GM18867 (cell line): Measurements from ENCODE around the gene CFAP57.

Source experiments
- ATAC-seq: cut with Tn5 transposase; IDR thresholded peaks from one replicate; pipeline ENCODE4 v1.9.1; 2021; ENCODE audit warnings: mild to moderate bottlenecking, moderate library complexity; ENCODE audit not compliant: unreplicated experiment

The CFAP57 gene

GRCh38 chr1:43251024-43251423 is 78.9 kb downstream of the CFAP57 start:
- ATAC-seq, result no peak

- ATAC-seq, result no peak
These were observed 80.1 kb downstream of the CFAP57 start for GRCh38 chr1:43252225-43252624.

GRCh38 chr1:43253173-43253572 is 81.0 kb downstream of the CFAP57 start:
- no peak for ATAC-seq

- ATAC-seq, result no peak
These were observed 81.7 kb downstream of the CFAP57 start for GRCh38 chr1:43253876-43254275.

- no peak for ATAC-seq
These were observed 83.5 kb downstream of the CFAP57 start for GRCh38 chr1:43255438-43256210.

GRCh38 chr1:43256675-43257570 is 84.8 kb downstream of the CFAP57 start:
- ATAC-seq, result no peak

- ATAC-seq, result no peak
These were observed 86.2 kb downstream of the CFAP57 start for GRCh38 chr1:43258370-43258769.

- ATAC-seq, result no peak
These were observed 93.3 kb downstream of the CFAP57 start for GRCh38 chr1:43265431-43265830.

- ATAC-seq, result no peak
These were observed 94.8 kb downstream of the CFAP57 start for GRCh38 chr1:43266881-43267280.

GRCh38 chr1:43267291-43267805 is 95.2 kb downstream of the CFAP57 start:
- no peak for ATAC-seq

GRCh38 chr1:43267818-43268425 is 95.8 kb downstream of the CFAP57 start:
- ATAC-seq, result no peak

GRCh38 chr1:43269627-43270375 is 97.7 kb downstream of the CFAP57 start, which contains the start of gene TMEM125:
Gene TMEM125 (plus strand): TSS chr1:43269983. CDS start chr1:43272723, 2,740 bp downstream.
- no peak for ATAC-seq

GRCh38 chr1:43270421-43271095 is 98.4 kb downstream of the CFAP57 start:
- no peak for ATAC-seq

- no peak for ATAC-seq
These were observed 99.3 kb downstream of the CFAP57 start for GRCh38 chr1:43271186-43272118.

- ATAC-seq, result no peak
These were observed 100.0 kb downstream of the CFAP57 start for GRCh38 chr1:43272161-43272560.

GRCh38 chr1:43272576-43273571 is 100.7 kb downstream of the CFAP57 start:
- no peak for ATAC-seq

- no peak for ATAC-seq
These were observed 101.6 kb downstream of the CFAP57 start for GRCh38 chr1:43273708-43274107.
